Uterus (tissue), 4 donors: ENCODE data around the gene EGFLAM. TPM values are rescaled to one million over a fixed set of nuclear protein-coding genes. Genes with fewer than 3 reads are reported as not detected.
"Not testable (repeated sequence)": the region's sequence is repeated elsewhere in the genome, so short reads cannot be mapped to it uniquely, and the experiment has no call there.

Experiments used
- DNase-seq, 2 donors: peaks; one replicate each; pipeline ENCODE4 v3.0.0-alpha.2; 2019 to 2020
- H3K27ac ChIP-seq, 2 donors: fragments of 200-600 bp; sonication (generic); 1 replicate in 1 of 2; 2 replicates in 1 of 2; pipeline ENCODE4 v1.5.1; 2016 to 2018
- H3K27me3 ChIP-seq, 2 donors: fragments of 200-600 bp; sonication (generic); one replicate each; pipeline ENCODE4 v1.5.1; 2018 to 2019; ENCODE audit warnings: control low read depth in 1 of 2
- H3K36me3 ChIP-seq, 2 donors: fragments of 200-600 bp; sonication (generic); one replicate each; pipeline ENCODE4 v1.5.1; 2019; ENCODE audit warnings: control low read depth in 1 of 2
- H3K4me1 ChIP-seq, 2 donors: fragments of 200-600 bp; sonication (generic); one replicate each; pipeline ENCODE4 v1.5.1; 2018 to 2019; ENCODE audit warnings: control low read depth in 1 of 2
- H3K4me3 ChIP-seq, 2 donors: fragments of 200-600 bp; sonication (generic); 1 replicate in 1 of 2; 2 replicates in 1 of 2; pipeline ENCODE4 v1.5.1; 2018 to 2019; ENCODE audit warnings: mild to moderate bottlenecking in 1 of 2
- H3K9me3 ChIP-seq, 2 donors: fragments of 200-600 bp; sonication (generic); one replicate each; pipeline ENCODE4 v1.5.1; 2019; ENCODE audit warnings: control low read depth in 1 of 2
- CTCF ChIP-seq, 4 experiments: fragments of 200-600 bp in 2 of 4; fragments of 450-650 bp in 2 of 4; sonication (generic) in 2 of 4; IDR thresholded peaks; one replicate each; pipeline ENCODE4 v1.5.1; 2016 to 2019; ENCODE audit warnings: antibody characterized with exemption in 4 of 4, mild to moderate bottlenecking in 2 of 4, moderate library complexity in 1 of 4
- POLR2A ChIP-seq, 2 donors: fragments of 450-650 bp; IDR thresholded peaks; one replicate each; pipeline ENCODE4 v1.6.1; 2016; ENCODE audit warnings: antibody characterized with exemption in 2 of 2, mild to moderate bottlenecking in 1 of 2, moderate library complexity in 1 of 2
- intact Hi-C: fragments of 100-400 bp; cut with DNase I; formaldehyde crosslinking; loops from one replicate; pipeline ENCODE4 v1.15.1; 2023; ENCODE audit warnings: low total_unique reads
- total RNA-seq, 4 donors: library from RNA; depleted of rRNA in 3 of 4; stranded (reverse); fragments of >200 nt in 3 of 4; gene quantifications; one replicate each; pipeline versions ENCODE4 v1.1.0 to v1.2.4, GENCODE V29; 2014 to 2023
- donor health status: DM: yes; HTN: yes; CAD: no.

Gene EGFLAM
- total RNA-seq, 4 donors from 2014 or later, result 0.26 to 16.8 (median 3.6) TPM

- no peak for DNase-seq
- H3K27ac ChIP-seq, result no peak overlapping the region
- H3K36me3 ChIP-seq, result no peaks in the 10 kb centered on the region
- TF ChIP-seq POLR2A (IDR thresholded peaks at IDR 0.05) (no peak), CTCF (IDR thresholded peaks at IDR 0.05) (no peak)
- H3K9me3 ChIP-seq, result no peaks in the 10 kb centered on the region
- H3K4me3 ChIP-seq, result no peak overlapping the region
- no peaks in the 10 kb centered on the region for H3K27me3 ChIP-seq
- H3K4me1 ChIP-seq, result no peaks in the 10 kb centered on the region
- intact Hi-C loops, result no loop called here
Observed at GRCh38 chr5:38331831-38332230, 73.5 kb downstream of the EGFLAM start.

GRCh38 chr5:38333181-38333580, 74.8 kb downstream of the EGFLAM start:
- H3K27me3 ChIP-seq, H3K4me3 ChIP-seq, H3K36me3 ChIP-seq, H3K9me3 ChIP-seq, intact Hi-C loops, H3K27ac ChIP-seq, H3K4me1 ChIP-seq, DNase-seq: not testable (repeated sequence)

GRCh38 chr5:38338455-38338854, 80.1 kb downstream of the EGFLAM start:
- H3K4me1 ChIP-seq, result no peaks in the 10 kb centered on the region

GRCh38 chr5:38339446-38339845, 81.1 kb downstream of the EGFLAM start:
- intact Hi-C loops, result no loop called here
- no peak overlapping the region for H3K4me3 ChIP-seq
- no peak for DNase-seq

More at GRCh38 chr5:38338455-38338854, 80.1 kb downstream of the EGFLAM start:
- no peak overlapping the region for H3K27ac ChIP-seq
- H3K4me3 ChIP-seq, result no peak overlapping the region
- intact Hi-C loops, result no loop called here
- no peaks in the 10 kb centered on the region for H3K36me3 ChIP-seq
- DNase-seq, result no peak
- TF ChIP-seq CTCF (IDR thresholded peaks at IDR 0.05), result no peak
- no peak for TF ChIP-seq POLR2A (IDR thresholded peaks at IDR 0.05)
- H3K9me3 ChIP-seq, result no peaks in the 10 kb centered on the region
- no peaks in the 10 kb centered on the region for H3K27me3 ChIP-seq

GRCh38 chr5:38341056-38341455, 82.7 kb downstream of the EGFLAM start:
- no peaks in the 10 kb centered on the region for H3K27me3 ChIP-seq
- H3K4me1 ChIP-seq, result no peaks in the 10 kb centered on the region
- no peak overlapping the region for H3K27ac ChIP-seq
- no peak for DNase-seq
- intact Hi-C loops, result no loop called here
- no peak overlapping the region for H3K4me3 ChIP-seq
- H3K36me3 ChIP-seq, result no peaks in the 10 kb centered on the region
- TF ChIP-seq CTCF (IDR thresholded peaks at IDR 0.05), result no peak
- H3K9me3 ChIP-seq, result no peaks in the 10 kb centered on the region

More at GRCh38 chr5:38339446-38339845, 81.1 kb downstream of the EGFLAM start:
- TF ChIP-seq POLR2A (IDR thresholded peaks at IDR 0.05), result no peak
- no peak for TF ChIP-seq CTCF (IDR thresholded peaks at IDR 0.05)
- no peaks in the 10 kb centered on the region for H3K27me3 ChIP-seq
- H3K4me1 ChIP-seq, result no peaks in the 10 kb centered on the region
- H3K9me3 ChIP-seq, result no peaks in the 10 kb centered on the region
- no peaks in the 10 kb centered on the region for H3K36me3 ChIP-seq
- no peak overlapping the region for H3K27ac ChIP-seq

- no peaks in the 10 kb centered on the region for H3K4me1 ChIP-seq
- no peak overlapping the region for H3K27ac ChIP-seq
- intact Hi-C loops, result no loop called here
- TF ChIP-seq CTCF (IDR thresholded peaks at IDR 0.05) (no peak), POLR2A (IDR thresholded peaks at IDR 0.05) (no peak)
- H3K4me3 ChIP-seq, result no peak overlapping the region
- no peak for DNase-seq
- H3K9me3 ChIP-seq, result no peaks in the 10 kb centered on the region
- H3K36me3 ChIP-seq, result no peaks in the 10 kb centered on the region
- no peaks in the 10 kb centered on the region for H3K27me3 ChIP-seq
Observed at GRCh38 chr5:38341641-38342040, 83.3 kb downstream of the EGFLAM start.
